Neural cell (in vitro differentiated cells): ENCODE results near the gene PIK3C2G. TPM values are rescaled to one million over a fixed set of nuclear protein-coding genes. Genes with fewer than 3 reads are reported as not detected.

Experiments
- H2AFZ ChIP-seq: fragments of 200-600, 300-800 bp; sonication (generic), shearing (Covaris generic); 2 replicates; pipeline ENCODE4 v1.6.0; 2014; ENCODE audit warnings: low read depth, mild to moderate bottlenecking, antibody characterized with exemption, low read length, moderate library complexity
- H3F3A ChIP-seq: fragments of 200-600 bp; shearing (Covaris generic); 2 replicates; pipeline ENCODE4 v1.6.1; 2016; ENCODE audit warnings: mild to moderate bottlenecking, moderate library complexity, mixed read lengths, antibody characterized with exemption, low read length; ENCODE audit not compliant: insufficient read depth, poor library complexity, severe bottlenecking
- H3K27ac ChIP-seq: fragments of 200-600, 300-800 bp; sonication (generic), shearing (Covaris generic); 2 replicates; pipeline ENCODE4 v1.5.1; 2014; ENCODE audit warnings: mild to moderate bottlenecking, low read length, moderate library complexity
- H3K27me3 ChIP-seq: fragments of 300-800, 200-600 bp; sonication (generic), shearing (Covaris generic); 2 replicates; pipeline ENCODE4 v1.6.0; 2014; ENCODE audit warnings: mild to moderate bottlenecking, low read depth, low read length, moderate library complexity; ENCODE audit not compliant: insufficient read depth
- H3K36me3 ChIP-seq: fragments of 300-800, 200-600 bp; sonication (generic), shearing (Covaris generic); 2 replicates; pipeline ENCODE4 v1.5.1; 2014; ENCODE audit warnings: mild to moderate bottlenecking, antibody characterized with exemption, low read length, moderate library complexity; ENCODE audit not compliant: insufficient read depth
- H3K4me2 ChIP-seq: fragments of 300-800, 200-600 bp; sonication (generic), shearing (Covaris generic); 2 replicates; pipeline ENCODE4 v1.6.0; 2014; ENCODE audit warnings: mild to moderate bottlenecking, low read length
- H3K4me3 ChIP-seq: fragments of 300-800, 200-600 bp; sonication (generic), shearing (Covaris generic); 2 replicates; pipeline ENCODE4 v1.5.1; 2014; ENCODE audit warnings: mild to moderate bottlenecking, low read length, moderate library complexity
- H3K79me2 ChIP-seq: fragments of 200-600 bp; shearing (Covaris generic); replicated peaks from 2 replicates; pipeline ENCODE4 v1.6.0; 2014; ENCODE audit warnings: mild to moderate bottlenecking, low read length, moderate library complexity; ENCODE audit not compliant: insufficient read depth
- H3K9ac ChIP-seq: fragments of 300-800, 200-600 bp; sonication (generic), shearing (Covaris generic); 2 replicates; pipeline ENCODE4 v1.6.1; 2016; ENCODE audit warnings: mild to moderate bottlenecking, low read length, mixed read lengths
- H3K9me2 ChIP-seq: fragments of 200-600 bp; shearing (Covaris generic); 2 replicates; pipeline ENCODE4 v1.6.1; 2016; ENCODE audit warnings: mild to moderate bottlenecking, low read length, mixed read lengths; ENCODE audit not compliant: insufficient read depth
- H3K9me3 ChIP-seq: fragments of 200-600, 300-800 bp; sonication (generic), shearing (Covaris generic); 2 replicates; pipeline ENCODE4 v1.6.1; 2016; ENCODE audit warnings: mild to moderate bottlenecking, mixed run types, low read length, moderate library complexity, mixed read lengths
- H4K20me1 ChIP-seq: fragments of 200-600 bp; shearing (Covaris generic); 2 replicates; pipeline ENCODE4 v1.6.1; 2016; ENCODE audit warnings: mild to moderate bottlenecking, mixed run types; ENCODE audit not compliant: insufficient read depth
- EP300 ChIP-seq: fragments of 450-650 bp; conservative IDR thresholded peaks from 2 replicates; pipeline ENCODE4 v1.6.1; 2014; ENCODE audit warnings: antibody characterized with exemption, mild to moderate bottlenecking, moderate library complexity; ENCODE audit not compliant: poor library complexity, severe bottlenecking
- EZH2 ChIP-seq: fragments of 200-600, 300-800 bp; shearing (Covaris generic), sonication (generic); IDR thresholded peaks from 2 replicates; pipeline ENCODE4 v1.6.1; 2014; ENCODE audit warnings: antibody characterized with exemption, low read length, borderline replicate concordance, mild to moderate bottlenecking; ENCODE audit not compliant: insufficient read depth, poor library complexity, severe bottlenecking
- MXI1 ChIP-seq: fragments of 450-650 bp; conservative IDR thresholded peaks from 2 replicates; pipeline ENCODE4 v1.6.1; 2014; ENCODE audit warnings: antibody characterized with exemption, mild to moderate bottlenecking; ENCODE audit not compliant: poor library complexity, severe bottlenecking
- POLR2AphosphoS5 ChIP-seq: IDR thresholded peaks from 2 replicates; pipeline ENCODE4 v1.6.1; 2012
- RAD21 ChIP-seq: fragments of 450-650 bp; conservative IDR thresholded peaks from 2 replicates; pipeline ENCODE4 v1.6.1; 2014; ENCODE audit warnings: antibody characterized with exemption, mild to moderate bottlenecking, moderate library complexity
- SMC3 ChIP-seq: fragments of 450-650 bp; conservative IDR thresholded peaks from 2 replicates; pipeline ENCODE4 v1.6.1; 2014; ENCODE audit warnings: antibody characterized with exemption, mild to moderate bottlenecking, moderate library complexity; ENCODE audit not compliant: poor library complexity
- TAF1 ChIP-seq: IDR thresholded peaks from 2 replicates; pipeline ENCODE4 v1.6.1; 2012; ENCODE audit warnings: low read depth
- polyA plus RNA-seq: library from polyadenylated mRNA; depleted of rRNA; stranded (reverse); fragments of >200 nt; gene quantifications from 2 replicates; pipeline ENCODE4 v1.2.3, GENCODE V29; 2014
- TF ChIP-seq, protein P1 (sequence below): IDR thresholded peaks from 2 replicates; pipeline ENCODE4 v1.6.1; 2012; ENCODE audit warnings: borderline replicate concordance
- TF ChIP-seq, protein P2 (sequence below): fragments of 450-650 bp; IDR thresholded peaks from 2 replicates; pipeline ENCODE4 v1.5.1; 2014; ENCODE audit warnings: antibody characterized with exemption, mild to moderate bottlenecking, moderate library complexity; ENCODE audit not compliant: poor library complexity, severe bottlenecking

The PIK3C2G gene
- polyA plus RNA-seq, 1 donor from 2014 or later: not detected

DNA sequence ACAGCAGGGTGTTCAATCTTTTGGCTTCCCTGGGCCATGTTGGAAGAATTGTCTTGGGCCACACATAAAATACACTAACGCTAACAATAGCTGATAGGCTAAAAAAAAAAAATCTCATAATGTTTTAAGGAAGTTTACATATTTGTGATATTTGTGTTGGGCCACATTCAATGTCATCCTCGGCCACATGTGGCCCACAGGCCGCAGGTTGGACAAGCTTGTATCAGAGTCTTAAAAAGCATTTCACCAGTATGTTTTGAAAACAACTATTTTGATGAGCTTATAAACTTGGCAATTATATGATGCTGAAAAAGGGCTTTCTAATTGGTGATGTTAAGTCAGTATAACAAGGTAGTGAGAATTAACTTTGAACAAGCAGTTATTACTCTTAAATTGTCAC, 78.9 kb downstream of the PIK3C2G start:
- Histone ChIP-seq H3K4me2 (no peak overlapping the region), H4K20me1 (no peaks in the 10 kb centered on the region), H3K36me3 (no peaks in the 10 kb centered on the region), H3K79me2 (no peaks in the 10 kb centered on the region), H2AFZ (no peak overlapping the region), H3K27ac (no peak overlapping the region), H3F3A (no peaks in the 10 kb centered on the region), H3K9me3 (no peaks in the 10 kb centered on the region), H3K4me3 (no peak overlapping the region), H3K9me2 (no peaks in the 10 kb centered on the region), H3K27me3 (no peaks in the 10 kb centered on the region), H3K9ac (no peak overlapping the region)
- TF ChIP-seq, protein P1, sequence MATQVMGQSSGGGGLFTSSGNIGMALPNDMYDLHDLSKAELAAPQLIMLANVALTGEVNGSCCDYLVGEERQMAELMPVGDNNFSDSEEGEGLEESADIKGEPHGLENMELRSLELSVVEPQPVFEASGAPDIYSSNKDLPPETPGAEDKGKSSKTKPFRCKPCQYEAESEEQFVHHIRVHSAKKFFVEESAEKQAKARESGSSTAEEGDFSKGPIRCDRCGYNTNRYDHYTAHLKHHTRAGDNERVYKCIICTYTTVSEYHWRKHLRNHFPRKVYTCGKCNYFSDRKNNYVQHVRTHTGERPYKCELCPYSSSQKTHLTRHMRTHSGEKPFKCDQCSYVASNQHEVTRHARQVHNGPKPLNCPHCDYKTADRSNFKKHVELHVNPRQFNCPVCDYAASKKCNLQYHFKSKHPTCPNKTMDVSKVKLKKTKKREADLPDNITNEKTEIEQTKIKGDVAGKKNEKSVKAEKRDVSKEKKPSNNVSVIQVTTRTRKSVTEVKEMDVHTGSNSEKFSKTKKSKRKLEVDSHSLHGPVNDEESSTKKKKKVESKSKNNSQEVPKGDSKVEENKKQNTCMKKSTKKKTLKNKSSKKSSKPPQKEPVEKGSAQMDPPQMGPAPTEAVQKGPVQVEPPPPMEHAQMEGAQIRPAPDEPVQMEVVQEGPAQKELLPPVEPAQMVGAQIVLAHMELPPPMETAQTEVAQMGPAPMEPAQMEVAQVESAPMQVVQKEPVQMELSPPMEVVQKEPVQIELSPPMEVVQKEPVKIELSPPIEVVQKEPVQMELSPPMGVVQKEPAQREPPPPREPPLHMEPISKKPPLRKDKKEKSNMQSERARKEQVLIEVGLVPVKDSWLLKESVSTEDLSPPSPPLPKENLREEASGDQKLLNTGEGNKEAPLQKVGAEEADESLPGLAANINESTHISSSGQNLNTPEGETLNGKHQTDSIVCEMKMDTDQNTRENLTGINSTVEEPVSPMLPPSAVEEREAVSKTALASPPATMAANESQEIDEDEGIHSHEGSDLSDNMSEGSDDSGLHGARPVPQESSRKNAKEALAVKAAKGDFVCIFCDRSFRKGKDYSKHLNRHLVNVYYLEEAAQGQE: no peak
- TF ChIP-seq, protein P2, sequence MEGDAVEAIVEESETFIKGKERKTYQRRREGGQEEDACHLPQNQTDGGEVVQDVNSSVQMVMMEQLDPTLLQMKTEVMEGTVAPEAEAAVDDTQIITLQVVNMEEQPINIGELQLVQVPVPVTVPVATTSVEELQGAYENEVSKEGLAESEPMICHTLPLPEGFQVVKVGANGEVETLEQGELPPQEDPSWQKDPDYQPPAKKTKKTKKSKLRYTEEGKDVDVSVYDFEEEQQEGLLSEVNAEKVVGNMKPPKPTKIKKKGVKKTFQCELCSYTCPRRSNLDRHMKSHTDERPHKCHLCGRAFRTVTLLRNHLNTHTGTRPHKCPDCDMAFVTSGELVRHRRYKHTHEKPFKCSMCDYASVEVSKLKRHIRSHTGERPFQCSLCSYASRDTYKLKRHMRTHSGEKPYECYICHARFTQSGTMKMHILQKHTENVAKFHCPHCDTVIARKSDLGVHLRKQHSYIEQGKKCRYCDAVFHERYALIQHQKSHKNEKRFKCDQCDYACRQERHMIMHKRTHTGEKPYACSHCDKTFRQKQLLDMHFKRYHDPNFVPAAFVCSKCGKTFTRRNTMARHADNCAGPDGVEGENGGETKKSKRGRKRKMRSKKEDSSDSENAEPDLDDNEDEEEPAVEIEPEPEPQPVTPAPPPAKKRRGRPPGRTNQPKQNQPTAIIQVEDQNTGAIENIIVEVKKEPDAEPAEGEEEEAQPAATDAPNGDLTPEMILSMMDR: no peak
- no peak for TF ChIP-seq EZH2
- no peak for TF ChIP-seq RAD21
- TF ChIP-seq POLR2AphosphoS5: no peak
- TF ChIP-seq MXI1: no peak
- no peak for TF ChIP-seq TAF1
- no peak for TF ChIP-seq SMC3
- TF ChIP-seq EP300: no peak

DNA sequence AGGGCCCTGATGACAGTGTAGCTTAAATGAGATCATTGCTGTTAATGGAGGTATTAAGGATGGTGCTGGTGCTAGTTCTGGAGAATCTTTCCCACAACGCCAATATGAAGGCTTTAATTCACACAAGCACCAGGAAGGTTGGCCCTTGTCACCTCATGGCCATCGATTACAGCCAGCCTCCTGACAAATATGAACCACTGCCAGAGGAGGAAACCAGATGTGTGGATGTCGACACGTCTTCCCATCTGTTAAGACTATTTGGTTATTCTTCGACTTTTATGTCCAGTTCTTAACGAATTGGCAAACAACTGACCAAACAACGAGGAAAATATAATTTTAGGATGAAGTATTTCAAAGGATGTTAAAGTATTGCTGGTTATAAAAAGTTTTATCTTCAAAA, 79.5 kb downstream of the PIK3C2G start:
- Histone ChIP-seq H3K79me2 (no peaks in the 10 kb centered on the region), H3K9ac (no peak overlapping the region), H3K27ac (no peak overlapping the region), H3K9me3 (no peaks in the 10 kb centered on the region), H3K4me3 (no peak overlapping the region), H3K4me2 (no peak overlapping the region), H3K9me2 (no peaks in the 10 kb centered on the region), H2AFZ (no peak overlapping the region), H3K36me3 (no peaks in the 10 kb centered on the region), H4K20me1 (no peaks in the 10 kb centered on the region), H3F3A (no peaks in the 10 kb centered on the region), H3K27me3 (no peaks in the 10 kb centered on the region)
- TF ChIP-seq SMC3 (no peak), EP300 (no peak), MXI1 (no peak), EZH2 (no peak), TAF1 (no peak), RAD21 (no peak), POLR2AphosphoS5 (no peak)
- TF ChIP-seq, protein P2: no peak
- TF ChIP-seq, protein P1: no peak
